ENCODE measurements around the gene SLC25A42. TPM values are rescaled to one million over a fixed set of nuclear protein-coding genes. Genes with fewer than 3 reads are reported as not detected.

The SLC25A42 gene
- total RNA-seq, 2 donors from 2014 or later: 10.3 to 14.4 TPM

GRCh38 chr19:19111967-19112580, 48.3 kb downstream of the SLC25A42 start:
- H3K9me3 ChIP-seq: no peaks in the 10 kb centered on the region
- no peaks in the 10 kb centered on the region for H3K27me3 ChIP-seq
- no peak for DNase-seq (ENCODE audit: low spot score)
- H3K36me3 ChIP-seq: no peaks in the 10 kb centered on the region
- H3K4me3 ChIP-seq: no peak overlapping the region
- no peak for TF ChIP-seq CTCF (IDR thresholded peaks at IDR 0.05)
- H3K27ac ChIP-seq: no peak overlapping the region
- H3K4me1 ChIP-seq: peaks cover 0 to 10% of the 10 kb centered on the region in 2 donors

- Histone ChIP-seq H3K4me3 (no peak overlapping the region), H3K4me1 (peaks cover 0 to 10% of the 10 kb centered on the region in 2 donors), H3K36me3 (no peaks in the 10 kb centered on the region), H3K9me3 (no peaks in the 10 kb centered on the region), H3K27me3 (no peaks in the 10 kb centered on the region), H3K27ac (no peak overlapping the region)
- no peak for TF ChIP-seq CTCF (IDR thresholded peaks at IDR 0.05)
- DNase-seq (ENCODE audit: low spot score): no peak
These were observed 49.3 kb downstream of the SLC25A42 start for GRCh38 chr19:19113040-19113626.

- H3K4me1 ChIP-seq: peaks cover 0 to 1% of the 10 kb centered on the region in 2 donors
- DNase-seq (ENCODE audit: low spot score): no peak
- H3K4me3 ChIP-seq: no peak overlapping the region
- H3K27me3 ChIP-seq: no peaks in the 10 kb centered on the region
- H3K36me3 ChIP-seq: peaks cover 7% of the 10 kb centered on the region
- no peaks in the 10 kb centered on the region for H3K9me3 ChIP-seq
- H3K27ac ChIP-seq: no peak overlapping the region
- peak; percentile 19 to 40 for TF ChIP-seq CTCF (IDR thresholded peaks at IDR 0.05)
These were observed 52.2 kb downstream of the SLC25A42 start for GRCh38 chr19:19115954-19116353.

- no peak for DNase-seq (ENCODE audit: low spot score)
- no peaks in the 10 kb centered on the region for H3K27me3 ChIP-seq
- no peak overlapping the region for H3K27ac ChIP-seq
- no peaks in the 10 kb centered on the region for H3K4me1 ChIP-seq
- no peak overlapping the region for H3K4me3 ChIP-seq
- H3K9me3 ChIP-seq: peaks cover 0 to 7% of the 10 kb centered on the region in 2 donors
- TF ChIP-seq CTCF (IDR thresholded peaks at IDR 0.05): no peak
- H3K36me3 ChIP-seq: peaks cover 7% of the 10 kb centered on the region
These were observed 55.8 kb downstream of the SLC25A42 start for GRCh38 chr19:19119325-19120237.

- Histone ChIP-seq H3K36me3 (peaks cover 7% of the 10 kb centered on the region), H3K4me3 (no peak overlapping the region), H3K27ac (no peak overlapping the region), H3K27me3 (no peaks in the 10 kb centered on the region), H3K4me1 (no peaks in the 10 kb centered on the region), H3K9me3 (peaks cover 0 to 7% of the 10 kb centered on the region in 2 donors)
- TF ChIP-seq CTCF (IDR thresholded peaks at IDR 0.05): no peak
- DNase-seq (ENCODE audit: low spot score): no peak
These were observed 56.8 kb downstream of the SLC25A42 start for GRCh38 chr19:19120308-19121231.

Measured in right atrium auricular region (tissue), 2 donors.